ENCODE measurements around the gene TRPV3.

GRCh38 chr17:3501344-3501743 lies 56.3 kb downstream of the TRPV3 start:
- TF ChIP-seq ZNF148 (tag by site-specific recombination; IDR thresholded peaks at IDR 0.05; ENCODE audit: borderline replicate concordance): no peak
- TF ChIP-seq, protein P1, sequence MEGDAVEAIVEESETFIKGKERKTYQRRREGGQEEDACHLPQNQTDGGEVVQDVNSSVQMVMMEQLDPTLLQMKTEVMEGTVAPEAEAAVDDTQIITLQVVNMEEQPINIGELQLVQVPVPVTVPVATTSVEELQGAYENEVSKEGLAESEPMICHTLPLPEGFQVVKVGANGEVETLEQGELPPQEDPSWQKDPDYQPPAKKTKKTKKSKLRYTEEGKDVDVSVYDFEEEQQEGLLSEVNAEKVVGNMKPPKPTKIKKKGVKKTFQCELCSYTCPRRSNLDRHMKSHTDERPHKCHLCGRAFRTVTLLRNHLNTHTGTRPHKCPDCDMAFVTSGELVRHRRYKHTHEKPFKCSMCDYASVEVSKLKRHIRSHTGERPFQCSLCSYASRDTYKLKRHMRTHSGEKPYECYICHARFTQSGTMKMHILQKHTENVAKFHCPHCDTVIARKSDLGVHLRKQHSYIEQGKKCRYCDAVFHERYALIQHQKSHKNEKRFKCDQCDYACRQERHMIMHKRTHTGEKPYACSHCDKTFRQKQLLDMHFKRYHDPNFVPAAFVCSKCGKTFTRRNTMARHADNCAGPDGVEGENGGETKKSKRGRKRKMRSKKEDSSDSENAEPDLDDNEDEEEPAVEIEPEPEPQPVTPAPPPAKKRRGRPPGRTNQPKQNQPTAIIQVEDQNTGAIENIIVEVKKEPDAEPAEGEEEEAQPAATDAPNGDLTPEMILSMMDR (tag by site-specific recombination; IDR thresholded peaks at IDR 0.05): no peak
- TF ChIP-seq, protein P2, sequence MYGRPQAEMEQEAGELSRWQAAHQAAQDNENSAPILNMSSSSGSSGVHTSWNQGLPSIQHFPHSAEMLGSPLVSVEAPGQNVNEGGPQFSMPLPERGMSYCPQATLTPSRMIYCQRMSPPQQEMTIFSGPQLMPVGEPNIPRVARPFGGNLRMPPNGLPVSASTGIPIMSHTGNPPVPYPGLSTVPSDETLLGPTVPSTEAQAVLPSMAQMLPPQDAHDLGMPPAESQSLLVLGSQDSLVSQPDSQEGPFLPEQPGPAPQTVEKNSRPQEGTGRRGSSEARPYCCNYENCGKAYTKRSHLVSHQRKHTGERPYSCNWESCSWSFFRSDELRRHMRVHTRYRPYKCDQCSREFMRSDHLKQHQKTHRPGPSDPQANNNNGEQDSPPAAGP (tag by site-specific recombination; IDR thresholded peaks at IDR 0.05): no peak
- no peak for TF ChIP-seq TCF7L2 (IDR thresholded peaks at IDR 0.05; ENCODE audit: borderline replicate concordance, low read depth, low read length)
- no peak for TF ChIP-seq ZNF596 (tag by site-specific recombination; IDR thresholded peaks at IDR 0.05)
- TF ChIP-seq ZNF670 (tag by site-specific recombination; IDR thresholded peaks at IDR 0.05; ENCODE audit: low read depth): no peak
- TF ChIP-seq ZNF335 (tag by site-specific recombination; conservative IDR thresholded peaks at IDR 0.05): no peak
- TF ChIP-seq ZNF311 (tag by site-specific recombination; IDR thresholded peaks at IDR 0.05; ENCODE audit: borderline replicate concordance): no peak

Measured in HEK293 (cell line).